Body of pancreas (tissue), 4 donors: ENCODE measurements around the gene PDXP.
"Not testable (repeated sequence)": the region's sequence is repeated elsewhere in the genome, so short reads cannot be mapped to it uniquely, and the experiment has no call there.

ENCODE experiments used
- CTCF ChIP-seq, 7 experiments: fragments of 450-650 bp in 4 of 7; fragments of 200-600 bp in 3 of 7; sonication (generic) in 3 of 7; IDR thresholded peaks; one replicate each; pipeline ENCODE4 v1.5.1; 2016 to 2019; ENCODE audit warnings: antibody characterized with exemption in 7 of 7
- POLR2A ChIP-seq, 3 donors: fragments of 450-650 bp; IDR thresholded peaks; one replicate each; pipeline ENCODE4 v1.6.1; 2016; ENCODE audit warnings: antibody characterized with exemption in 3 of 3, mild to moderate bottlenecking in 2 of 3

- not testable (repeated sequence) for TF ChIP-seq POLR2A, CTCF (IDR thresholded peaks at IDR 0.05)
Observed at GRCh38 chr22:37610153-37610475, 48.4 kb upstream of the PDXP start.
